ENCODE measurements around the gene HEATR5A. TPM values are rescaled to one million over a fixed set of nuclear protein-coding genes. Genes with fewer than 3 reads are reported as not detected.
A peak's percentile ranks its signal among the peaks of the same experiment; 100 is the strongest.

HEATR5A gene
- total and polyA plus RNA-seq, 2 of the 13 experiments (the other 11 are each of a cell fraction or from before 2014, with no cell fraction given), result 36.4 to 105 TPM

DNA sequence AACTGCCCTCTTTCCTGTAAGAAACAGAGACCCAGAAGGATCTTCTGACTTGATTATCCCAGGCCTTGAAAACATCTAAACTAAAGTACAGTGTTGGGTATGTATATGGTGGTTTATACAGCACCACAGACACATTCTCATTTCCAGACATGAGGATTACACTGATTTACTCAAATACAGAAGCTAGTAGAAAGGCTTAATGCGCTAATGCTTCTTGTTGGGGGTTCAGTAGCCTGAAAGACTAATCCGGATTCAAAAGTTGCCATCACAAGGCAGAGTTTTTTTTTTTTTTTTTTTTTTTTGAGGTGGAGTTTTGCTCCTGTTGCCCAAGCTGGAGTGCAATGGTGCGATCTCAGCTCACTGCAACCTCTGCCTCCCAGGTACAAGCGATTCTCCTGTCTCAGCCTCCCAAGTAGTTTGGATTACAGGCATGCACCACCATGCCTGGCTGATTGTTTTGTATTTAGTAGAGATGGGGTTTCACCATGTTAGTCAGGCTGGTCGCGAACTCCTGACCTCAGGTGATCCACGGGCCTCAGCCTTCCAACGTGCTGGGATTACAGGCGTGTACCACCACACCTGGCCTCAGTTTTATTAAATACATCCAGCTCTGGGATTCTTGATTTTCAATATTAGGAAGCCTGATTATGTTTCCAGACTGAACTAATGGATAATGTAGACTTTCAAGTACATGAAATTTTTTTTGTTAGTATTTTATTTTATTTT lies 166.4 kb downstream of the HEATR5A start:
- no peaks in the 10 kb centered on the region for H3K79me2 ChIP-seq (ENCODE audit: insufficient read depth, low read length)
- H3K4me3 ChIP-seq (replicated peaks in 1 of 3; ENCODE audit: insufficient read depth in 1 of 3, low read depth in 2 of 3, low read length in 3 of 3), result no peak overlapping the region
- no peak overlapping the region for H2AFZ ChIP-seq (ENCODE audit: low read length)
- in situ Hi-C loops (cut with HindIII; ENCODE audit: extremely low pct_ligation_motif_present, low pct_unique_long_range_greater_than_20kb) (no loop called here), intact Hi-C loops (cut with micrococcal nuclease; ENCODE audit: unreplicated experiment) (no loop called here)
- no peak for FAIRE-seq
- H3K27ac ChIP-seq (ENCODE audit: extremely low read length, insufficient read depth, low read length), result no peak overlapping the region
- H3K4me1 ChIP-seq (ENCODE audit: insufficient read depth, low read length), result peaks cover 79% of the 10 kb centered on the region
- no peaks in the 10 kb centered on the region for H3K36me3 ChIP-seq (replicated peaks in 1 of 2; ENCODE audit: control insufficient read depth in 1 of 2, insufficient read depth in 2 of 2, low read length in 2 of 2)
- H3K4me2 ChIP-seq (ENCODE audit: low read depth, low read length), result no peak overlapping the region
- no peaks in the 10 kb centered on the region for H4K20me1 ChIP-seq (ENCODE audit: insufficient read depth, low read length)
- no TSS peak for BruUV-seq (replicated peaks)
- H3K9ac ChIP-seq (ENCODE audit: insufficient read depth, low read depth, low read length), result no peak overlapping the region
- WGBS (ENCODE audit: low lambda C conversion rate), result 86% methylated on average over 9 of the region's 9 CpGs
- DNase-seq (ENCODE audit: low spot score), result no peak
- H3K27me3 ChIP-seq (ENCODE audit: control insufficient read depth in 1 of 2, insufficient read depth in 2 of 2, low read length in 2 of 2), result no peaks in the 10 kb centered on the region; a peak in 1 of 5 replicates
- no peak for ATAC-seq
- ChIA-PET POLR2A (interaction anchor here (0.9 to 14.8 kb wide), 3 partner anchors 22 to 166 kb away, joined by 4 to 323 read pairs (median 121); partner anchors contain the start of genes HEATR5A and HECTD1), CTCF (ENCODE audit: low intra/inter-chr PET ratio, low total read pairs) (no interaction called here)
- no peaks in the 10 kb centered on the region for H3K9me3 ChIP-seq (ENCODE audit: low read length)
- TF ChIP-seq, protein P1, sequence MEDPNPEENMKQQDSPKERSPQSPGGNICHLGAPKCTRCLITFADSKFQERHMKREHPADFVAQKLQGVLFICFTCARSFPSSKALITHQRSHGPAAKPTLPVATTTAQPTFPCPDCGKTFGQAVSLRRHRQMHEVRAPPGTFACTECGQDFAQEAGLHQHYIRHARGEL (CRISPR knock-in tag; IDR thresholded peaks at IDR 0.05), result no peak
- TF ChIP-seq ZNF550 (CRISPR knock-in tag; IDR thresholded peaks at IDR 0.05; ENCODE audit: borderline replicate concordance) (0 out of 2 replicates have a peak, but pooled peaks have one; percentile 53), PPARG (CRISPR knock-in tag; conservative IDR thresholded peaks at IDR 0.05) (no peak), NCOA2 (CRISPR knock-in tag; IDR thresholded peaks at IDR 0.05) (no peak), MAF1 (CRISPR knock-in tag; IDR thresholded peaks at IDR 0.05; ENCODE audit: borderline replicate concordance) (no peak), TBP (CRISPR knock-in tag; IDR thresholded peaks at IDR 0.05) (no peak), NCOA5 (CRISPR knock-in tag; IDR thresholded peaks at IDR 0.05) (no peak), ZNF782 (CRISPR knock-in tag; IDR thresholded peaks at IDR 0.05; ENCODE audit: borderline replicate concordance) (no peak)
- TF ChIP-seq, protein P2, sequence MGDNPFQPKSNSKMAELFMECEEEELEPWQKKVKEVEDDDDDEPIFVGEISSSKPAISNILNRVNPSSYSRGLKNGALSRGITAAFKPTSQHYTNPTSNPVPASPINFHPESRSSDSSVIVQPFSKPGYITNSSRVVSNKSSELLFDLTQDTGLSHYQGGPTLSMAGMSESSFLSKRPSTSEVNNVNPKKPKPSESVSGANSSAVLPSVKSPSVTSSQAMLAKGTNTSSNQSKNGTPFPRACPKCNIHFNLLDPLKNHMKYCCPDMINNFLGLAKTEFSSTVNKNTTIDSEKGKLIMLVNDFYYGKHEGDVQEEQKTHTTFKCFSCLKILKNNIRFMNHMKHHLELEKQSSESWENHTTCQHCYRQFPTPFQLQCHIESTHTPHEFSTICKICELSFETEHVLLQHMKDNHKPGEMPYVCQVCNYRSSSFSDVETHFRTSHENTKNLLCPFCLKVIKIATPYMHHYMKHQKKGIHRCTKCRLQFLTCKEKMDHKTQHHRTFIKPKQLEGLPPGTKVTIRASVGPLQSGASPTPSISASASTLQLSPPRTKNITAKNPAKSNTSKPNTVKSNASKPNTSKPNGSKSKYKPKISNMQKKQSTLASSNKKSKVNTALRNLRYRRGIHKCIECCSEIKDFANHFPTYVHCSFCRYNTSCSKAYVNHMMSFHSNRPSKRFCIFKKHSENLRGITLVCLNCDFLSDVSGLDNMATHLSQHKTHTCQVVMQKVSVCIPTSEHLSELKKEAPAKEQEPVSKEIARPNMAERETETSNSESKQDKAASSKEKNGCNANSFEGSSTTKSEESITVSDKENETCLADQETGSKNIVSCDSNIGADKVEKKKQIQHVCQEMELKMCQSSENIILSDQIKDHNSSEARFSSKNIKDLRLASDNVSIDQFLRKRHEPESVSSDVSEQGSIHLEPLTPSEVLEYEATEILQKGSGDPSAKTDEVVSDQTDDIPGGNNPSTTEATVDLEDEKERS (CRISPR knock-in tag; IDR thresholded peaks at IDR 0.05), result 0 out of 2 replicates have a peak, but pooled peaks have one; percentile 16
- TF ChIP-seq, protein P3, sequence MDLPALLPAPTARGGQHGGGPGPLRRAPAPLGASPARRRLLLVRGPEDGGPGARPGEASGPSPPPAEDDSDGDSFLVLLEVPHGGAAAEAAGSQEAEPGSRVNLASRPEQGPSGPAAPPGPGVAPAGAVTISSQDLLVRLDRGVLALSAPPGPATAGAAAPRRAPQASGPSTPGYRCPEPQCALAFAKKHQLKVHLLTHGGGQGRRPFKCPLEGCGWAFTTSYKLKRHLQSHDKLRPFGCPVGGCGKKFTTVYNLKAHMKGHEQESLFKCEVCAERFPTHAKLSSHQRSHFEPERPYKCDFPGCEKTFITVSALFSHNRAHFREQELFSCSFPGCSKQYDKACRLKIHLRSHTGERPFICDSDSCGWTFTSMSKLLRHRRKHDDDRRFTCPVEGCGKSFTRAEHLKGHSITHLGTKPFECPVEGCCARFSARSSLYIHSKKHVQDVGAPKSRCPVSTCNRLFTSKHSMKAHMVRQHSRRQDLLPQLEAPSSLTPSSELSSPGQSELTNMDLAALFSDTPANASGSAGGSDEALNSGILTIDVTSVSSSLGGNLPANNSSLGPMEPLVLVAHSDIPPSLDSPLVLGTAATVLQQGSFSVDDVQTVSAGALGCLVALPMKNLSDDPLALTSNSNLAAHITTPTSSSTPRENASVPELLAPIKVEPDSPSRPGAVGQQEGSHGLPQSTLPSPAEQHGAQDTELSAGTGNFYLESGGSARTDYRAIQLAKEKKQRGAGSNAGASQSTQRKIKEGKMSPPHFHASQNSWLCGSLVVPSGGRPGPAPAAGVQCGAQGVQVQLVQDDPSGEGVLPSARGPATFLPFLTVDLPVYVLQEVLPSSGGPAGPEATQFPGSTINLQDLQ (CRISPR knock-in tag; IDR thresholded peaks at IDR 0.05), result no peak
- TF ChIP-seq, protein P4, sequence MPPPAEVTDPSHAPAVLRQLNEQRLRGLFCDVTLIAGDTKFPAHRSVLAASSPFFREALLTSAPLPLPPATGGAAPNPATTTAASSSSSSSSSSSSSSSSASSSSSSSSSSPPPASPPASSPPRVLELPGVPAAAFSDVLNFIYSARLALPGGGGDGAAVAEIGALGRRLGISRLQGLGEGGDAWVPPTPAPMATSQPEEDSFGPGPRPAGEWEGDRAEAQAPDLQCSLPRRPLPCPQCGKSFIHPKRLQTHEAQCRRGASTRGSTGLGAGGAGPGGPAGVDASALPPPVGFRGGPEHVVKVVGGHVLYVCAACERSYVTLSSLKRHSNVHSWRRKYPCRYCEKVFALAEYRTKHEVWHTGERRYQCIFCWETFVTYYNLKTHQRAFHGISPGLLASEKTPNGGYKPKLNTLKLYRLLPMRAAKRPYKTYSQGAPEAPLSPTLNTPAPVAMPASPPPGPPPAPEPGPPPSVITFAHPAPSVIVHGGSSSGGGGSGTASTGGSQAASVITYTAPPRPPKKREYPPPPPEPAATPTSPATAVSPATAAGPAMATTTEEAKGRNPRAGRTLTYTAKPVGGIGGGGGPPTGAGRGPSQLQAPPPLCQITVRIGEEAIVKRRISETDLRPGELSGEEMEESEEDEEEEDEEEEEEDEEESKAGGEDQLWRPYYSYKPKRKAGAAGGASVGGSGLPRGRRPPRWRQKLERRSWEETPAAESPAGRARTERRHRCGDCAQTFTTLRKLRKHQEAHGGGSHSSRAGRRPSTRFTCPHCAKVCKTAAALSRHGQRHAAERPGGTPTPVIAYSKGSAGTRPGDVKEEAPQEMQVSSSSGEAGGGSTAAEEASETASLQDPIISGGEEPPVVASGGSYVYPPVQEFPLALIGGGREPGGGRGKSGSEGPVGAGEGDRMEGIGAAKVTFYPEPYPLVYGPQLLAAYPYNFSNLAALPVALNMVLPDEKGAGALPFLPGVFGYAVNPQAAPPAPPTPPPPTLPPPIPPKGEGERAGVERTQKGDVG (CRISPR knock-in tag; IDR thresholded peaks at IDR 0.05; ENCODE audit: borderline replicate concordance), result peak; percentile 50; the same call in 1 of the 2 replicates
- TF ChIP-seq, protein P5, sequence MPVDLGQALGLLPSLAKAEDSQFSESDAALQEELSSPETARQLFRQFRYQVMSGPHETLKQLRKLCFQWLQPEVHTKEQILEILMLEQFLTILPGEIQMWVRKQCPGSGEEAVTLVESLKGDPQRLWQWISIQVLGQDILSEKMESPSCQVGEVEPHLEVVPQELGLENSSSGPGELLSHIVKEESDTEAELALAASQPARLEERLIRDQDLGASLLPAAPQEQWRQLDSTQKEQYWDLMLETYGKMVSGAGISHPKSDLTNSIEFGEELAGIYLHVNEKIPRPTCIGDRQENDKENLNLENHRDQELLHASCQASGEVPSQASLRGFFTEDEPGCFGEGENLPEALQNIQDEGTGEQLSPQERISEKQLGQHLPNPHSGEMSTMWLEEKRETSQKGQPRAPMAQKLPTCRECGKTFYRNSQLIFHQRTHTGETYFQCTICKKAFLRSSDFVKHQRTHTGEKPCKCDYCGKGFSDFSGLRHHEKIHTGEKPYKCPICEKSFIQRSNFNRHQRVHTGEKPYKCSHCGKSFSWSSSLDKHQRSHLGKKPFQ (CRISPR knock-in tag; IDR thresholded peaks at IDR 0.05; ENCODE audit: insufficient replicate concordance), result no peak
